Keratinocyte (primary cell): ENCODE measurements around the gene NBPF3.

Experiments
- CTCF ChIP-seq, 3 experiments: IDR thresholded peaks in 1 of 3; conservative IDR thresholded peaks in 1 of 3; optimal IDR thresholded peaks in 1 of 3; 2 replicates in 2 of 3; 3 replicates in 1 of 3; pipeline versions ENCODE3 to v1.5.1; 2011; ENCODE audit warnings: low read length in 3 of 3, mild to moderate bottlenecking in 3 of 3, moderate library complexity in 2 of 3, control low read depth in 1 of 3, inconsistent platforms in 1 of 3; ENCODE audit not compliant: insufficient read depth in 2 of 3; ENCODE audit errors: extremely low read depth in 1 of 3
- EZH2 ChIP-seq: IDR thresholded peaks from one replicate; pipeline ENCODE4 v1.6.1; 2012; ENCODE audit warnings: inconsistent platforms, mild to moderate bottlenecking, low read length, moderate library complexity

GRCh38 chr1:21525340-21525717 lies 85.4 kb downstream of the NBPF3 start:
- TF ChIP-seq EZH2 (no peak), CTCF (optimal IDR thresholded peaks at IDR 0.05 in 1 of 3, IDR thresholded peaks at IDR 0.05 in 1 of 3, conservative IDR thresholded peaks at IDR 0.05 in 1 of 3; ENCODE audit: extremely low read depth in 1 of 3, insufficient read depth in 2 of 3, low read length in 3 of 3) (no peak)
